DOHH2 (cell line): ENCODE measurements around the gene MANEA.

ENCODE experiments used
- EZH2phosphoT487 ChIP-seq: fragments of 200-600 bp; sonication (generic); IDR thresholded peaks from 2 replicates; pipeline ENCODE4 v1.6.1; 2017; ENCODE audit warnings: borderline replicate concordance, mild to moderate bottlenecking, antibody characterized with exemption, low read length, moderate library complexity, mixed read lengths
- TF ChIP-seq, protein P1 (sequence below): fragments of 200-600 bp; sonication (generic); IDR thresholded peaks from one replicate; pipeline ENCODE4 v1.5.1; 2014; ENCODE audit warnings: antibody characterized with exemption, mild to moderate bottlenecking, low read depth, low read length; ENCODE audit not compliant: poor library complexity, severe bottlenecking

DNA sequence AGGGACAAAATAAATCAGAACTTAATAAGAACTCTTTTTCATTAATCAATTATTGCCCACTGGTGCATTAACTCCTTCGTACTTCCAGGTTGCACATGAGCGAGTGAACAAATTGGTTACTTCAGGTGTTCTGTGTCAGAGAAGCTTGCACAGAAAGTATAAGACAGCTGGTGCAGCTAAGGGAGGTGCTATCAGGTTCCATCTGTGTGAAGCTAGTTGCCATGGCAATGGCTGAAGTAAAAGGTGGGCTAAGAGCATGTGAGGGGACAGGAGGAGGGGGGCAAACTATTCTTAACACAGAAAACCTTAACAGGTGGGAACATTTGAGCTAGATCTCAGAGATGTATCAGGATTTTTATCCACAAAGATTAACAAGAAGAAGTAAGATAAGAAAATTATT, 81.6 kb downstream of the MANEA start:
- TF ChIP-seq, protein P1, sequence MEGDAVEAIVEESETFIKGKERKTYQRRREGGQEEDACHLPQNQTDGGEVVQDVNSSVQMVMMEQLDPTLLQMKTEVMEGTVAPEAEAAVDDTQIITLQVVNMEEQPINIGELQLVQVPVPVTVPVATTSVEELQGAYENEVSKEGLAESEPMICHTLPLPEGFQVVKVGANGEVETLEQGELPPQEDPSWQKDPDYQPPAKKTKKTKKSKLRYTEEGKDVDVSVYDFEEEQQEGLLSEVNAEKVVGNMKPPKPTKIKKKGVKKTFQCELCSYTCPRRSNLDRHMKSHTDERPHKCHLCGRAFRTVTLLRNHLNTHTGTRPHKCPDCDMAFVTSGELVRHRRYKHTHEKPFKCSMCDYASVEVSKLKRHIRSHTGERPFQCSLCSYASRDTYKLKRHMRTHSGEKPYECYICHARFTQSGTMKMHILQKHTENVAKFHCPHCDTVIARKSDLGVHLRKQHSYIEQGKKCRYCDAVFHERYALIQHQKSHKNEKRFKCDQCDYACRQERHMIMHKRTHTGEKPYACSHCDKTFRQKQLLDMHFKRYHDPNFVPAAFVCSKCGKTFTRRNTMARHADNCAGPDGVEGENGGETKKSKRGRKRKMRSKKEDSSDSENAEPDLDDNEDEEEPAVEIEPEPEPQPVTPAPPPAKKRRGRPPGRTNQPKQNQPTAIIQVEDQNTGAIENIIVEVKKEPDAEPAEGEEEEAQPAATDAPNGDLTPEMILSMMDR = no peak
- no peak for TF ChIP-seq EZH2phosphoT487
